Activated T-helper 1 cell treated with Interleukin-2 at 50 U/mL for 16 hours (primary cell): ENCODE data around the gene DNAH11.
"Not testable (repeated sequence)": the region's sequence is repeated elsewhere in the genome, so short reads cannot be mapped to it uniquely, and the experiment has no call there.

ENCODE experiments used
- DNase-seq: peaks from one replicate; pipeline ENCODE4 v3.0.0-alpha.2; 2020; ENCODE audit warnings: low read depth

The DNAH11 gene

DNA sequence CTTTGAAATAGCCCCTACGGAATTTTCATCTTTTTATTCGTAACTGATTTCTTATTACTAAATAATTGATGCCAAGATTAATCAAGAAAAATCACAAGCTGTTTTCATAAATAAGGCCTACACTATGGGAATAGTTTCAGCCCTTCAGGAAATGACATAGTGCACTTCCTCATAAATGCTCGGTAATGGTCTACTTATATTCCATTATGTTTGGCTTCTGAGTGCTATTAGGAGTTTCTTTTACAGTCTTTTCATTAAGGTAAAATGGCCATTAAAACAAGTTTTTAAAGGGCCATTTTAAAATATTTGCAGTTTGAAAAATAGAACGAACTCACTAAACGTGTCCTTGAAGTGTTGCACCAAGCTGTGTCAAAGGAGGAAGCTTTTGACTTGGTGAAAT is 174.5 kb downstream of the DNAH11 start:
- DNase-seq: no peak

- no peak for DNase-seq
Measured at GRCh38 chr7:21718391-21718790, 175.6 kb downstream of the DNAH11 start.

DNA sequence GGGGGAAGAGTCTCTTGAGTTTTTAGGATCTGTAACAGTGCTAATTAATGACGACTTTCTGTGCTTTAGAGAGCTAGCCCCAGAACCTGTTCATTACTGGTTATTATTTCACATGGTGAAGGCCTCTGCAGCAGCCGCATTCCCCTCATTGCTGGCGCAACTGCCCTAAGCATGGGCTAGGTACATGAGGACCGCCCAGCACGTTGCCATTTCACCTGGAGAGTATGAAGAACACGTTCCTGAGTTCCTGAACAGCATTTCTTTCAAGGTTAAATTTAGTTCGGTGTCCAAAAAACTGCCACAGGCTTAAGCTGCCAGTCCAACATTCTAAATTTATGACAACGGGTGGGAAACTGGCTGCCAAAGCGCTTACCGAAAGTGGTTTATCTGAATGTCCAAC is 177.0 kb downstream of the DNAH11 start:
- no peak for DNase-seq

DNA sequence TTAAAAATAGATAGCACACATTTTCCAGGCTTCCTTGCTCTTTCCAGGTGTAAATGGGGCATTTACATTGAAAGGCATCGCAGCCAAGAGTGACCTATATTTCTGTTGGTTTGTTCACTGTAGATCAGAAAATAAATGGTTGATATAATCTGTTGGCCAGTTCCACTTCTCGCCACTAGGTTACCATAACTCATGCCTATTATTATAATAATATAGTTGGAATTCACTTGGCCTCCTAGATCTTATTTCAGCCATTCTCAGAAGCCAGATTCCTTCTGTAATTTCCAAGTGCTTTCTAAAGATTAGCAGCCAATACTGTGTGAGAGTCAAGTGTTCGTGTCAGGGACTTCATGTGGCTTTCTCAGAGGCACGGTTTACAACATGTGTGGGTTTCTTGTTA is 179.5 kb downstream of the DNAH11 start:
- DNase-seq: no peak

- DNase-seq: no peak
Measured at GRCh38 chr7:21724562-21724961, 181.7 kb downstream of the DNAH11 start.

DNA sequence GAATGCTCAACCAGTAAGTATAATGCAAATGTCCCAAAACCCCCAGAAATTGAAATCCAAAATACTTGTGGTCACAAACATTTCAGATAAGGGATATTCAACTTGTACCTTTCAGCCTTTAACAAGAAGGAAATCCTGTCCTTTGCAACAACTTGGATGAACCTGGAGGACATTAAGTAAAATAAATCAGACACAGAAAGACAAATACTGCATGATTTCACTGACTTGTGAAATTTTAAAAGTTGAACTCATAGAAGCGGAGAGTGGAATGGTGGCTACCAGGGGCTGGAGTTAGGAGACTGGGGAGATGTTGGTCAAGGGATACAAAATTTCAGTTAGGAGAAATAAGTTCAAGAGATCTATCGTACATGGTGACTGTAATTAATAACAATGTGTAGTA is 187.6 kb downstream of the DNAH11 start:
- no peak for DNase-seq

- DNase-seq: no peak
Measured at GRCh38 chr7:21731977-21732376, 189.1 kb downstream of the DNAH11 start.

- not testable (repeated sequence) for DNase-seq
Measured at GRCh38 chr7:21732956-21733355, 190.1 kb downstream of the DNAH11 start.

GRCh38 chr7:21733837-21734236 is 191.0 kb downstream of the DNAH11 start:
- DNase-seq: no peak

- DNase-seq: no peak
Measured at GRCh38 chr7:21743493-21743892, 200.7 kb downstream of the DNAH11 start.

DNA sequence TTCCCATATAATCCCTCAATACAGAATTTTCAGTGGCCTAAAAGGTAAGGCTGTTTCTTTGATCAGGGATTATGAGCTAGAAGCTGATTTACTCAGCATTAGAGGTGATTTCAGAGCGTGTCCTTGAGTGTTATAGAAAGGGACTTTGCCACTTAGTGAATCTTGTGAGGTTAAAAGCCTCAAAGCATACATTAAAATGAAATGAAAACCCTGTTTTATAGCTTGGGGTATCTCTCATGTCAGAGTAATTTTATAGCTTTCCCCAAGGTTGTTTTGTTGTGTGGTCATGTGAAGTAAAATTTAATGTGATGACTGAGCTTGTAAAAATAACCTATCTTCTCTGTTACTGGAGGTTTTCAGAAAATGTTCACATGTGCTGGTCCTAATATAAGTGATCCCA is 204.1 kb downstream of the DNAH11 start:
- no peak for DNase-seq

DNA sequence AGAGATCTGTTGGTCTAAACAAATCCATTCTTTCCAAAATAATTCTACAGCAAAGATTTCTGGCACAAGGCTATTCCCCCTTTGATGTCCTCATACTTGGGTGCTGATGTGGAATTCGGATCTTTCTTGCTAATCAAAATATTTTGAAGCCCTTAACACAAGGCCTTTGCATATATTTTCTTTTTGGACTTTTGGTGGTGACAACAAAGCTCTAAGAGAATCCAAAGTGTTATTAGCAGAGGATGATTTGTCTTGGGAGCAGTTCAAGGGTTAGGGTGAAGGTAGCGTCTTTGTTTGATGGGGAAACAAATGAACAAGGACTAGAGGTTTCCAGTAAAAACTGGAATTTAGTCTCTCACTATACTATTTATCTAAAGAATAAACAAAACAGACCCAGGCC is 205.0 kb downstream of the DNAH11 start:
- no peak for DNase-seq

GRCh38 chr7:21749378-21749777 is 206.5 kb downstream of the DNAH11 start:
- DNase-seq: no peak

- DNase-seq: no peak
Measured at GRCh38 chr7:21753071-21753470, 210.2 kb downstream of the DNAH11 start.

DNA sequence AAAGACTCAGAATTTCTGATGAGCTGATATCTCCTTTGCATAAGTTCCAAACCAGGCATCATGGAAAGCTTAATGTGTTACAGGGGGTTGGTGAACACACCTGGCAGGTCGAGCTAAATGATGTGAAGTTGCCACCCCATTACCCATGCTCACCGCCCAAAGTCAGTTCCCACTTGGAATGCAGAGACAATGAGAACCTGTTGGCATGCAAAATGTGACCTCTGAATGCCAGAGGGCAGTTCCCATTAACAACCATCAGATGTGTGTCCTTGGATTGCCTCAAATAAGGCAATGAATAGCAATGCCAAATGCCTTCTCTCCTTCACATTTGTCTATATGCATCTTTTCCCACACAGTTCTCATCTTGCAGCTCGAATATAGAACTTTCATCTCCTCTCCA is 212.1 kb downstream of the DNAH11 start:
- DNase-seq: no peak

DNA sequence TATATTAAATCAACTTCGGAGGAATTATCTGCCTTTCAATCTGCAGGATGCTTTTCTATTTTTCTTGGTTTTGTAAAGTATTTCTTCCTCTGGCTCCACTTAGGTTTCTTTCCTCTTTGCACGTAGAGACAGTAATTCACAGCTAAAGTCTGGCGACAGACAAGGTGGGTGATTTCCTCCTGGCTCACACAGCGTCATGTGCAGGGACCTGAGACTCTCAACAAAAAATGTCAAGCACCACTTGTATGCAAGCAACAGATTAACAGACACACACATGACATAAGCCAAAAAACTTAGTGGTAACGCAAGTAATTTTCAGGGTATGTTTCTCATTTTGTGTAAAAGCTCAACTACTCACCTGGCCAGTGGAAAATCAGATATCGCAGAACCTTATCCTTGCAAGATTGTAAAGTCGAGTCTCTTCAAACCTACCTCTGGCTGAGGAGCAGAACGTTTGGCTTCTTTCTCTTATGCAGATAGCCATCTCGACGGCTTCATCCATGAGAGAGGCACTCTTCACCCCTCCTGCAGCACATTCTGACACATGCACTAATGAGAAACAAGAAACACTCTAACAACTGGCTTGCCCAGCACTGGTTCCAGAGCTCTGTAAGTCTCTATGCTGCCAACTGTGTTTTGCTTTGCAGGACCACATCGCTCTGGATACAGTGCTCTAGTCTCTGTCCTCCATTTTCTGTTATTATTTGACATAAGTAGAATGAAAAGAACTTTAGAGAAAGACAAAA is 214.9 kb downstream of the DNAH11 start:
- no peak for DNase-seq

DNA sequence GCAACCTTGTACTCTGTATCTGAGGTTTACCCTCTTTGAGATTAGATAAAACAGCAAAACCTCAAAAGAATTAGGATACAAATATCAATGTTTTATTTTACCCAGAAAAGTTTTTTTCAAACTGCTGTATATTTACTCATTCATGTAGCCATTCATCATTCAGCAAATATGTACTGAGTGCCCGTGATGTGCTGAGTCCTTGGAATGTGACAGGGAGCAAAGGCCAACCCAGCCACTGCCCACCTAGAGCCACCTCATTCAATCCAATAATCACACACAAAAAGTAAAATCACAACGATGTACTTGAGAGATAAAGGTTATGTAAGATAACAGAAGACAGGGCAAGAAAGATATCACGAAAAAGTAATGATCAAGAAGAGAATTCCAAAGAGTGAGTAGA is 215.4 kb downstream of the DNAH11 start:
- no peak for DNase-seq

DNA sequence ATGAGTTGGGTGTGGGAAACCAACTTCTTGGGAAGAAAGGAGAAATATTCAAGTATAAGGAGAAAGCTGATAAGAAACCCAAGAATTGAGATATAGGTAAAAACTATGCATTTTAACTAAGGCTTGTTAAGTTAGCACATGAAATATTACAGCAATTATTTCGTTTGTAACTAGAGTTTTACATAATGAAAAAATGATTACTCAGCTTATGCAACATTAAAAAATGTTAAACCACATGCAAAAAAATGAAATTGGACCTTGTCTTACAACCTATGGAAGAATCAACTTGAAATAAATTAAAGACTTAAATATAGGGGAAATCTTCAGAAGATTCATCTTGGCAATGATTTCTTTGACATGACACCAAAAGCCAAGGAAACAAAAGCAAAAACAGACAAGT is 219.6 kb downstream of the DNAH11 start:
- DNase-seq: no peak

DNA sequence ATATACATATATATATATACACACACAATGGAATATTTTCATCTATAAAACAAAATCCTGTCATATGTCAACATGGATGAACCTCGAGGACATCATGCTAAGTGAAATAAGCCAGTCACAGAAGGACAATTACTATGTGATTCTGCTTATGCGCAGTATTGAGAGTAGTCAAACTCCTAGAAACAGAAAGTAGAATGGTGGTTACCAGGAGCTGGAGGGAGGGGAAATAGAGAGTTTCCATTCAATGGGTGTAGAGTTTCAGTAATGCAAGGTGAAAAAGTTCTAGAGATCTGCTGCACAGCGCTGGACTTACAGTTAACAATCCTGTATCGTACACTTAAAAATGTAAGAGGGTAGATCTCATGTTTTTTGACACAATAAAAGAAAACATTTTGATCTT is 221.0 kb downstream of the DNAH11 start:
- DNase-seq: no peak

GRCh38 chr7:21766218-21766617 is 223.4 kb downstream of the DNAH11 start:
- no peak for DNase-seq

DNA sequence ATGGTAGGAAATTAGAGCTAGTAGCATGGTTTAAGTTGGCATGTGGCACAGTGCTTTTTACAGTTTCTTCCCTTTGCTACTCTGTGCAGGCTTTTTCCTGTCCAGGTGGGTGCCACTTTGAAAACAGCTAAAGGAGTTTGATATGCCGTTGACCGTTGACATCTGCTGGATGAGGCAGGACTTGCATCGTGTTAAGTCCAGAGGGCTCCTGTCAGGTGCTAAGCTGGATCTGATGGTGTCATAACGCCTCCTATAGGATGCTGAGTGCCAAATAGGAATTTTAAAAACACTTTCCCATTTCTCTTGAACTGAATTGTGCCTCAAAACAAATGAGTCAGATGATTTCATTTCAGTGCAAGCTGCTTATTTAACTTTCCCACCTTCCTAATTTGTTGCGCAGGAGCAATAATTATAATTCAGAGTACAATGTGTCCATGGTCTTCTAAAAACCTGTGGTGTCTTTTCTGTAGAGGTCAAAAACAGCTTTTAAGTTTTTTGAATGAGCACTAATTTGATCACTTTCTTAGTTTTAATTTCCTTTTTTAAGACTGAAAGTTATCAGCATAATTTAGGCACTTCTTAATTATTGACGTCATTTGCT is 224.6 kb downstream of the DNAH11 start:
- DNase-seq: no peak

GRCh38 chr7:21768279-21768678 is 225.4 kb downstream of the DNAH11 start:
- DNase-seq: no peak

DNA sequence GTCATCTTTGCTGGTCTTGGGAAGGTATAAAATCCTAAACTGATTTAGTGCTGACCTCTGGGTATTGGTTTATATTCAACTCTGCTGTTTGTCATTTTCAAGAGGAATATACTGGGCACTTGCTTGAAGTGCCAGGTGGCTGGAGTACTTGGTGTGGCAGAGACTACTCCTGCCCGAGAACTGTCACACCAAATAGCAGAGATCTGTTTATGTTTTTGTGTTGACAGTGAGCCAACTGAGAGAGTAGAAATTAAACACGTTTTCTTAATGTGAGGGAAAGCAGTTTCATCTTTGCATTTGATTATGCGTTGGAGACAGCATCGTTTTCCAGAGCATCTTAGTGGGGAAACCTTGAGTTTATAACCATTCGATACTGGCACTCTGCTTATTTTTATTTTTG is 228.4 kb downstream of the DNAH11 start:
- no peak for DNase-seq
